Lower leg skin (tissue), 4 donors: ENCODE data around the gene CXCR1. TPM values are rescaled to one million over a fixed set of nuclear protein-coding genes. Genes with fewer than 3 reads are reported as not detected.
"Not testable (repeated sequence)": the region's sequence is repeated elsewhere in the genome, so short reads cannot be mapped to it uniquely, and the experiment has no call there.

Experiments
- DNase-seq, 2 donors: peaks; one replicate each; pipeline ENCODE4 v3.0.0-alpha.2; 2019; ENCODE audit warnings: low spot score in 2 of 2
- H3K4me3 ChIP-seq: fragments of 200-600 bp; sonication (generic); 2 replicates; pipeline ENCODE4 v1.5.1; 2017; ENCODE audit warnings: mild to moderate bottlenecking, low read depth; ENCODE audit not compliant: poor library complexity, severe bottlenecking
- POLR2A ChIP-seq, 2 donors: fragments of 450-650 bp; IDR thresholded peaks; one replicate each; pipeline ENCODE4 v1.6.1; 2016 to 2017; ENCODE audit warnings: antibody characterized with exemption in 2 of 2, mild to moderate bottlenecking in 1 of 2, moderate library complexity in 1 of 2
- WGBS, 2 donors: methylation state at CpG; one replicate each; pipeline ENCODE4 v1.1.5; 2018; 5-methylcytosine and 5-hydroxymethylcytosine counted together
- intact Hi-C: fragments of 100-400 bp; cut with DNase I; formaldehyde crosslinking; loops from one replicate; pipeline ENCODE4 v1.15.0; 2023; ENCODE audit warnings: low total_unique reads
- total RNA-seq, 4 donors: library from RNA; depleted of rRNA; stranded (reverse); fragments of >200 nt; gene quantifications; one replicate each; pipeline ENCODE4 v1.1.0, GENCODE V29; 2016
- TF ChIP-seq, protein P1 (sequence below), 3 donors: fragments of 450-650 bp; IDR thresholded peaks; one replicate each; pipeline ENCODE4 v1.5.1; 2016; ENCODE audit warnings: antibody characterized with exemption in 3 of 3, mild to moderate bottlenecking in 3 of 3, moderate library complexity in 2 of 3

Gene CXCR1
- total RNA-seq, 4 donors from 2014 or later: 0.15 to 0.46 TPM; not detected in 2

DNA sequence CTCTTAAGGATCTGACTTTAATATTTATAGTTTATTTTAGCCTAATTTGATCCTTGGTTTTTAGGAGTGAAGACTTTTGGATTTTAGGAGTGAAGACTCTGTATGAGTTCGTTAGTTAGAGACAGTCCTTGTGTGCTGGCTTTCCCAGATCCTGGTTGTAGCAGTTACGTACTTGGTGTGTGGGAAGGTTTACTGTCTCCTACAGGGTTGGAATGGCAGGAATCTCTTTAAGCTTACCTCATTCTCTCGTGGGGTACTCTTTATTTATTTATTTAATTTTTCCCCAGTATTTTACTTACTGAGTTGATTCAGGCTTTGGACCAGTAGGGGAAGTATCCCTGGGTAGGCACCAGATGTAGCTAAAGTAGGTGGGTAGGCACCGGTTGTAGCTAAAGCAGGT lies 42.8 kb downstream of the CXCR1 start:
- 84 to 87% methylated on average over 4 of the region's 4 CpGs for WGBS, 2 donors
- no peak for TF ChIP-seq POLR2A (IDR thresholded peaks at IDR 0.05)
- TF ChIP-seq, protein P1, sequence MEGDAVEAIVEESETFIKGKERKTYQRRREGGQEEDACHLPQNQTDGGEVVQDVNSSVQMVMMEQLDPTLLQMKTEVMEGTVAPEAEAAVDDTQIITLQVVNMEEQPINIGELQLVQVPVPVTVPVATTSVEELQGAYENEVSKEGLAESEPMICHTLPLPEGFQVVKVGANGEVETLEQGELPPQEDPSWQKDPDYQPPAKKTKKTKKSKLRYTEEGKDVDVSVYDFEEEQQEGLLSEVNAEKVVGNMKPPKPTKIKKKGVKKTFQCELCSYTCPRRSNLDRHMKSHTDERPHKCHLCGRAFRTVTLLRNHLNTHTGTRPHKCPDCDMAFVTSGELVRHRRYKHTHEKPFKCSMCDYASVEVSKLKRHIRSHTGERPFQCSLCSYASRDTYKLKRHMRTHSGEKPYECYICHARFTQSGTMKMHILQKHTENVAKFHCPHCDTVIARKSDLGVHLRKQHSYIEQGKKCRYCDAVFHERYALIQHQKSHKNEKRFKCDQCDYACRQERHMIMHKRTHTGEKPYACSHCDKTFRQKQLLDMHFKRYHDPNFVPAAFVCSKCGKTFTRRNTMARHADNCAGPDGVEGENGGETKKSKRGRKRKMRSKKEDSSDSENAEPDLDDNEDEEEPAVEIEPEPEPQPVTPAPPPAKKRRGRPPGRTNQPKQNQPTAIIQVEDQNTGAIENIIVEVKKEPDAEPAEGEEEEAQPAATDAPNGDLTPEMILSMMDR (IDR thresholded peaks at IDR 0.05): no peak
- DNase-seq: no peak
- intact Hi-C loops: no loop called here
- no peak overlapping the region for H3K4me3 ChIP-seq

DNA sequence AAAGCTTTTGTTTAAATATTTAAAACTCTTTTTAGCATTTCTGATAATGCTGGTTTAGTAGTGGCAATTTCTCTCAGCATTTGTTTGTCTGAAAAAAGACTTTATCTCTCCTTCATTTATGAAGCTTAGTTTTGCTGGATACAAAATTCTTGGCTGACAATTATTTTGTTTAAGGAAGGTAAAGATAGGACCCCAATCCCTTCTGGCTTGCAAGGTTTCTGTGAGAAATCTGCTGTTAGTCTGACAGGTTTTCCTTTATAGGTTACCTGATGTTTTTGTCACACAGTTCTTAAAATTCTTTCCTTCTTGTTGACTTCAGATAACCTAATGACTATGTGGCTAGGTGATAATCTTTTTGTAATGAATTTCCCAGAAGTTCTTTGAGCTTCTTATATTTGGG lies 44.5 kb downstream of the CXCR1 start:
- DNase-seq, intact Hi-C loops, H3K4me3 ChIP-seq: not testable (repeated sequence)

DNA sequence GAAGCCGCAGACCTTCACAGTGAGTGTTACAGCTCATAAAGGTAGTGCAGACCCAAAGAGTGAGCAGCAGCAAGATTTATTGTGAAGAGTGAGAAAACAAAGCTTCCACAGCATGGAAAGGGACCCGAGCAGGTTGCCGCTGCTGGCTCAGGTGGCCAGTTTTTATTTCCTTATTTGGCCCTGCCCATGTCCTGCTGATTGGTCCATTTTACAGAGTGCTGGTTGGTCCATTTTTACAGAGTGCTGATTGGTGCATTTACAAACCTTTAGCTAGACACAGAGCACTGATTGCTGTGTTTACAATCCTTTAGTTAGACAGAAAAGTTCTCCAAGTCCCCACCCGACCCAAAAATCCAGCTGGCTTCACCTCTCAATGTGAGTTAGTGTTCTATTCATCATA lies 45.0 kb downstream of the CXCR1 start:
- 84 to 87% methylated on average over 4 of the region's 4 CpGs for WGBS, 2 donors
- intact Hi-C loops, DNase-seq, H3K4me3 ChIP-seq: not testable (repeated sequence)

Other genes with a start within 250 kb of the CXCR1 start
- 100 to 1,000 TPM in 2 of 4 donors, 10 to 100 TPM in 2; 57.7 to 120 (median 95.7) TPM for gene TNS1, start 164.0 kb downstream of the CXCR1 start, total RNA-seq
- gene RUFY4, start 97.7 kb downstream of the CXCR1 start, total RNA-seq: not detected
- 1 to 10 TPM; 1.7 to 2.8 (median 1.8) TPM for gene CXCR2, start 40.9 kb downstream of the CXCR1 start, total RNA-seq
- 100 to 1,000 TPM; 233 to 344 (median 300) TPM for gene ARPC2, start 50.2 kb upstream of the CXCR1 start, total RNA-seq
- gene GPBAR1, start 94.1 kb upstream of the CXCR1 start, total RNA-seq: 1 to 10 TPM in 3 of 4 donors, under 1 TPM in 1; 0.34 to 1.7 (median 1.4) TPM
- 100 to 1,000 TPM; 142 to 171 (median 151) TPM for gene AAMP, start 103.2 kb upstream of the CXCR1 start, total RNA-seq
- 10 to 100 TPM; 26.6 to 60.6 (median 43.3) TPM for gene PNKD, start 103.6 kb upstream of the CXCR1 start, total RNA-seq
- 100 to 1,000 TPM; 205 to 318 (median 287) TPM for gene TMBIM1, start 125.5 kb upstream of the CXCR1 start, total RNA-seq
- gene CATIP, start 189.9 kb upstream of the CXCR1 start, total RNA-seq: not detected
- gene SLC11A1, start 215.3 kb upstream of the CXCR1 start, total RNA-seq: 1 to 10 TPM; 2.2 to 4.6 (median 3.5) TPM
- gene CTDSP1, start 232.9 kb upstream of the CXCR1 start, total RNA-seq: 100 to 1,000 TPM in 2 of 4 donors, 10 to 100 TPM in 2; 64.8 to 108 (median 99.9) TPM